ENCODE data around the gene HOXB3.

The HOXB3 gene

DNA sequence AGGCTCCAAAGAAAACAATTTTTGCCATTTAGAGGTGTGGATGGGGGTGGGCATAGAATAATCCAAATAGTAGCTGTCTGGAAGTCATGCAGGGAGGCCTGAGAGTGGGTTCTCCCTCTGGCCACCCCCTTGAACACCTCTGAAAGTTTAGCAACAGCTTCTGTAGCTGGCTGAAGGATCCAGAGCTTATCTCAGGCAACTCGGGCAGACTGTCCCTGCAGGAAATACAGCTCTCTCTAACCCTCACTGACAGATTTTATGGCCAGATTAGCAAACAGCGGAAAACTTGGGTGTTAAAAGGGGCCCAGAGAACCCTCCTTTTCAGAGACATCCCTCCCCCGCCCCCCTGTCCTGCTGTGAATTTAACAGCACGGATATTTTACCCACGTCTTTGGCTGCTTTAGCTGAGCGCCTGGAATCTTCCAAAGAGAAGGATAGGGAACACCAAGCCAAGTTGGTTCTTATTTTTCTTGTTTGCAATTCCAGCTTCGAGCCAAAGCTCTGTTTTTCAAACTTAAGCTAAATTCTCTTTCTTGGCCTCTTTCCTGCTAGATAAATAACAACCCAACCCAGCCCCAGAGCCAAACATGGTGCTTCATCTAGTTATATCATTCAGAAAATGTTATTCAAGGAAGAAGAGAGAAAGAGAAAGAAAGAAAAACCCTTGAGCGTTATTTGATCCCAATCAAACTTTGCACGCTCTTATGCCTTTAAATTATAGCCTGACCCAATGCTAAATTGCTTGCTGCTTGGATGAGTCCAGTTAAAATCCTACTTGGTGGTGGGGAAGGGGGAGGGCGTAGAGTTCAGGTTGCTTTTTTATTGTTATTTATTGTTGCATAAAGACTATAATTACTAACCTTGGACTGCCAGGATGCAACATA is 42.9 kb downstream of the HOXB3 start:
- Histone ChIP-seq H3K9ac (ENCODE audit: low read length) (peak overlapping the region; percentile 31), H3K27me3 (ENCODE audit: control insufficient read depth in 1 of 2, insufficient read depth in 2 of 2, low read length in 2 of 2) (no peaks in the 10 kb centered on the region), H3K9me3 (ENCODE audit: low read length) (no peaks in the 10 kb centered on the region), H3K27ac (ENCODE audit: low read depth, low read length) (peak overlapping the region; percentile 99), H3K36me3 (ENCODE audit: insufficient read depth, low read length) (peaks cover 7% of the 10 kb centered on the region), H3K4me3 (ENCODE audit: low read depth in 1 of 2, low read length in 2 of 2) (peak overlapping the region; percentile 6 to 49), H3K4me1 (ENCODE audit: insufficient read depth, low read length) (peaks cover 66% of the 10 kb centered on the region)

DNA sequence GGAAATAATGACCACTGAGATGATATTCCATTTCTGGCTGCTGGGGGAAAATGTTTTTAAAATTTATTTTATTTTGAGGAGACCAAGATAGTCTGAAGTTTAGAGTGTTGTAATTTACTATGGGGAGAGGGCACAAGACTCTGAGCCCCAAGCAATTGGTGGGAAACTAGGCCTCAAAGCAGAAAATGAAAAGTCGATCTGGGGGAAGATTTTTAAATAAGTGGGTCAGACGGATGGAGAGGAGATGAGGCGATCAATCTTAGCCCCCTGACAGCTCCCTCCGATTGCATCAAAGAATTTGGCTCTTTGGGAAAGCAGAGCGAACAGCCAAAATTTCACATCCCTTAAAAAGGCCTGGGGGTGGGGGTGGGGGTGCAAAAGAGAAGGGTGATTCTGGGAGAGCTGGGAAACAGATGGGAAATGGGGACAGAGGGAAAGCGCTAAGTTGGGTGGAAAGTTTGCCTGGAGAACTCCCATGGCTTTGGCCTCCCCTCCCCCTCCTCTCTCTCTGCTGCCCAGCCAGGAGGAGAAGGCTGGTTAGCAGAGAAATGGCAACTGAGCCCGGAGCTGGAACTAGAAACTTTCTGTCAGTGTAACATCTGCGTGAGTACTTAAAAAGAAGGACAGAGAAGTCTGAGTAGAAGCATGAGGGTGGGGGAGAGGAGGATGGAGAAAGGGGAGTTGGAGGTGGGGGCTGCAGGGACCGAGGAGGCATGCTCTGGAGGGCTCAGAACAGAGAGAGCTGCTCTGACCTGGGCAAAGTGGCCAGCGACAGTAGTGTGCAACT is 43.7 kb downstream of the HOXB3 start:
- H3K4me3 ChIP-seq (ENCODE audit: low read depth in 1 of 2, low read length in 2 of 2): peak overlapping the region in 1 of 2 donors; percentile 49
- peaks cover 58% of the 10 kb centered on the region for H3K4me1 ChIP-seq (ENCODE audit: insufficient read depth, low read length)
- peak overlapping the region; percentile 31 for H3K9ac ChIP-seq (ENCODE audit: low read length)
- peak overlapping the region; percentile 99 for H3K27ac ChIP-seq (ENCODE audit: low read depth, low read length)
- no peaks in the 10 kb centered on the region for H3K9me3 ChIP-seq (ENCODE audit: low read length)
- H3K36me3 ChIP-seq (ENCODE audit: insufficient read depth, low read length): peaks cover 7% of the 10 kb centered on the region
- no peaks in the 10 kb centered on the region for H3K27me3 ChIP-seq (ENCODE audit: control insufficient read depth in 1 of 2, insufficient read depth in 2 of 2, low read length in 2 of 2)

DNA sequence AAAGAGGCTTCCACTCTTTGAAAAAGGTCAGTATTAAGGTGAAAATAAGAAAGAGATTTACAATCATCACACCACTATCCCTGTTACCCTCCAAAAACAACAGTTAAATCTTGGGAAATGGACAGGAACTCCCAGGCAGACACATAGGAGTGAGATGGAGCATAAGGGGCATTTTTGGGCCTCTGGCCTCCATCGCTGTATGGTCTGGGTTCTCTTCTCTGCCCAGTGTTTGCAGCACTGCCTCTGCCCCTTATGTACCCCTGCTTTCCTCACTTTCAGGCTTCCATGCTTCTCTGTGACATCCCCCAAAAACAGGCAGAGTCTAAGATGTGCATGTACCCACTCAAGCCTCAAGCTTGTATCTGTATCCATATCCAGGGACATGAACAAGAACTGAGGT is 44.5 kb downstream of the HOXB3 start:
- Histone ChIP-seq H3K4me1 (ENCODE audit: insufficient read depth, low read length) (peaks cover 57% of the 10 kb centered on the region), H3K27ac (ENCODE audit: low read depth, low read length) (peak overlapping the region; percentile 99), H3K4me3 (ENCODE audit: low read depth in 1 of 2, low read length in 2 of 2) (peak overlapping the region in 1 of 2 donors; percentile 36)

GRCh38 chr17:48545022-48545375 is 45.0 kb downstream of the HOXB3 start, which contains the start of gene HOXB2:
Gene HOXB2, minus strand, starts transcription at chr17:48545109. Its CDS starts 198 bp downstream, at chr17:48544911.
- Histone ChIP-seq H3K4me3 (ENCODE audit: low read depth in 1 of 2, low read length in 2 of 2) (peak within 1 kb of the TSS; percentile 78 to 96), H3K27ac (ENCODE audit: low read depth, low read length) (peak within 1 kb of the TSS; percentile 99), H3K36me3 (ENCODE audit: insufficient read depth, low read length) (peaks cover 5% of the 10 kb centered on the region), H3K4me1 (ENCODE audit: insufficient read depth, low read length) (peaks cover 57% of the 10 kb centered on the region), H3K9me3 (ENCODE audit: low read length) (no peaks in the 10 kb centered on the region), H3K27me3 (ENCODE audit: control insufficient read depth in 1 of 2, insufficient read depth in 2 of 2, low read length in 2 of 2) (no peaks in the 10 kb centered on the region), H3K9ac (ENCODE audit: low read length) (peak within 1 kb of the TSS; percentile 99)

More for the DNA sequence above, 44.5 kb downstream of the HOXB3 start:
- H3K9me3 ChIP-seq (ENCODE audit: low read length): no peaks in the 10 kb centered on the region
- H3K36me3 ChIP-seq (ENCODE audit: insufficient read depth, low read length): peaks cover 7% of the 10 kb centered on the region
- H3K27me3 ChIP-seq (ENCODE audit: control insufficient read depth in 1 of 2, insufficient read depth in 2 of 2, low read length in 2 of 2): no peaks in the 10 kb centered on the region
- peak overlapping the region; percentile 62 for H3K9ac ChIP-seq (ENCODE audit: low read length)

DNA sequence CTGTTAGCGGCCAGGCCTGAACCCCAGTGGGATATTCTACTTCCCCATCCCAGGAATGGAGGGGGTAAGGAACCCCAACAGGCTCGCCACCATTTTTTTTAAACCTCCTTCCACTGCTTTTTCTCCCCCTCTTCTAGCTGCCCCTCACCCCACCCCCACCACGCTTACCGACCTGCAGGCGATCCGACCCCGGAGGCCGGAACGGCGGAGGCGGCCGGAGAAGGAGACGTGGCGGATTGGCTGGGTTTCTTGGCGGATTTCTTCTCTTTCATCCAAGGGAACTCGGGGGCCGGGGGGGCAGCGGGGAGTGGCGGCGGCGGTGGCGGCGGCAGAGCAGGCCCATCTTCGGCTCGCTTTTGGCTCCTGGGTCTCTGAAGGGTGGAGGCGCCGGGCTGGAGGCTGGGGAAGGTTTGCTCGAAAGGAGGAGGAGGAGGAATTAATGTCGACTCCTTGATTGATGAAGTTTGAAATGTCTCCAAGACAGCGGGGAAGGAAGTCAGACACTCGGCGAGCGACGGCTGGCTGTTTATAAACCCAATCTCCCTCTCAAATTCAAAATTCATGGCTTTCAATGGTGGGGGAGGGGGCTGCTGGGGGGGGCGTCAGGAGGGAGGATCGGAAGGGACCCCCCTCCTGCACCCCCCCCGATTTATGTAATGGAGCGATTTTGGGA is 45.6 kb downstream of the HOXB3 start:
- no peaks in the 10 kb centered on the region for H3K9me3 ChIP-seq (ENCODE audit: low read length)
- peak overlapping the region; percentile 99 for H3K9ac ChIP-seq (ENCODE audit: low read length)
- peak overlapping the region; percentile 78 to 96 for H3K4me3 ChIP-seq (ENCODE audit: low read depth in 1 of 2, low read length in 2 of 2)
- peaks cover 4% of the 10 kb centered on the region for H3K36me3 ChIP-seq (ENCODE audit: insufficient read depth, low read length)
- peaks cover 56% of the 10 kb centered on the region for H3K4me1 ChIP-seq (ENCODE audit: insufficient read depth, low read length)
- H3K27me3 ChIP-seq (ENCODE audit: control insufficient read depth in 1 of 2, insufficient read depth in 2 of 2, low read length in 2 of 2): no peaks in the 10 kb centered on the region
- H3K27ac ChIP-seq (ENCODE audit: low read depth, low read length): peak overlapping the region; percentile 99

DNA sequence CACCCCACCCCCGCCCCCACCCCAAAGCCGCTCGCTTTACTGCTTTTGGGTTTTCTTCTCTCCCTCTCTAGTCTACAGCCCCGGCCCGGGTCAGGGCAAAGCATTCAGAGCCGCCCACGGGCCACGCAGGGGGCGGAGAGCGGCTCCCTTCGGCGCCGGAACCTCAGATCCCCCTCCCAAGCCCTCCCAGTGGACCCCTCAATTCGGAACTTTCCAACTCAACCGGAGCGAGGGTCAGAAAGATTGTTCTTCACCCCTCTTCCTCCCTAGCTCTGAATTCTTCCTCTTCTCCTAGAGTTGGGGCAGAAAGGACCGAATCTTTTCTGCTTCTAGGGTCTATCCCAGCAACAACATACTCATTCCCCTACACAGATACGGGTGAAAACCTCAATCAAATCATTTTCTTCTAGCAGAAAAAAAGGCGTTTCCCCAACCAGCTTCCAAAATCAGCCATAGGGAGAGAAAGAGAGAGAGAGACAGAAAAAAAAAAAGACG is 46.1 kb downstream of the HOXB3 start:
- Histone ChIP-seq H3K36me3 (ENCODE audit: insufficient read depth, low read length) (peaks cover 4% of the 10 kb centered on the region), H3K27me3 (ENCODE audit: control insufficient read depth in 1 of 2, insufficient read depth in 2 of 2, low read length in 2 of 2) (no peaks in the 10 kb centered on the region), H3K4me1 (ENCODE audit: insufficient read depth, low read length) (peaks cover 50% of the 10 kb centered on the region), H3K9ac (ENCODE audit: low read length) (peak overlapping the region; percentile 99), H3K4me3 (ENCODE audit: low read depth in 1 of 2, low read length in 2 of 2) (peak overlapping the region; percentile 78 to 96), H3K9me3 (ENCODE audit: low read length) (no peaks in the 10 kb centered on the region), H3K27ac (ENCODE audit: low read depth, low read length) (peak overlapping the region; percentile 99)

DNA sequence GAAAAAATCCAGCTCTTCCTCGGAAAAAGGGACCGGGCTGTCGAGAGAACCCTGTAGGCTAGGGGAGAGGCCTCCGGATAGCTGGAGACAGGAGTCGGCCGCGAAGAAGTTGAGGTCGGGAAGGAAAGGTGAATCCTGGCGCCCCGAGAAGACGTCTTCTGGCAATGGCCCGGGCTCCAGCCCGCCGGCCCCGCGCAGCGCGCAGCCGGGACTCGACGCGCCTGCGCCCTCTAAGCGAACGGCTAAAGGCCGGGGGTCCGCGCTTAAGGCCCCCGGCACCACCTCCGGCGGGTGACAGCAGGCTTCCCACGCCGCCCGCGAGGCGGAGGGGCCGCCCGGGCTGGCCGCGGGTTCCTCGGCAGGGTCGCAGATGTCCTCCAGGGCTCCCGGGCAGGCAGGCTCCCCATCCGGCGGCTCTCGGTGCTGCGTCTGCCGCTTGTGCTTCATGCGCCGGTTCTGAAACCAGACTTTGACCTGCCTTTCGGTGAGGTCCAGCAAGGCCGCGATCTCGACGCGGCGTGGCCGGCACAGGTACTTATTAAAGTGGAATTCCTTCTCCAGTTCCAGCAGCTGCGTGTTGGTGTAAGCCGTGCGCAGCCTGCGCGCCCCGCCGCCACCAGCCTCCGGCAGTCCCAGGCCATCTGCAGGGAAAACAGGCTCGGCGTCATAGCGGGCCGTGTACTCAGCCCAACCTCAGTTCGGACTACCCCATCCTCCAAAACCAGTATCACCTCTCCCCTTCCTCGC is 46.8 kb downstream of the HOXB3 start:
- H3K9me3 ChIP-seq (ENCODE audit: low read length): no peaks in the 10 kb centered on the region
- H3K9ac ChIP-seq (ENCODE audit: low read length): peak overlapping the region; percentile 99
- peak overlapping the region; percentile 99 for H3K27ac ChIP-seq (ENCODE audit: low read depth, low read length)
- peaks cover 4% of the 10 kb centered on the region for H3K36me3 ChIP-seq (ENCODE audit: insufficient read depth, low read length)
- H3K4me1 ChIP-seq (ENCODE audit: insufficient read depth, low read length): peaks cover 44% of the 10 kb centered on the region
- H3K27me3 ChIP-seq (ENCODE audit: control insufficient read depth in 1 of 2, insufficient read depth in 2 of 2, low read length in 2 of 2): no peaks in the 10 kb centered on the region
- H3K4me3 ChIP-seq (ENCODE audit: low read depth in 1 of 2, low read length in 2 of 2): peak overlapping the region; percentile 78 to 96

GRCh38 chr17:48542698-48543106 is 47.3 kb downstream of the HOXB3 start:
- Histone ChIP-seq H3K4me3 (ENCODE audit: low read depth in 1 of 2, low read length in 2 of 2) (peak overlapping the region; percentile 78 to 96), H3K27ac (ENCODE audit: low read depth, low read length) (peak overlapping the region; percentile 99), H3K4me1 (ENCODE audit: insufficient read depth, low read length) (peaks cover 38% of the 10 kb centered on the region), H3K9me3 (ENCODE audit: low read length) (no peaks in the 10 kb centered on the region), H3K36me3 (ENCODE audit: insufficient read depth, low read length) (peaks cover 4% of the 10 kb centered on the region), H3K27me3 (ENCODE audit: control insufficient read depth in 1 of 2, insufficient read depth in 2 of 2, low read length in 2 of 2) (no peaks in the 10 kb centered on the region), H3K9ac (ENCODE audit: low read length) (peak overlapping the region; percentile 99)

DNA sequence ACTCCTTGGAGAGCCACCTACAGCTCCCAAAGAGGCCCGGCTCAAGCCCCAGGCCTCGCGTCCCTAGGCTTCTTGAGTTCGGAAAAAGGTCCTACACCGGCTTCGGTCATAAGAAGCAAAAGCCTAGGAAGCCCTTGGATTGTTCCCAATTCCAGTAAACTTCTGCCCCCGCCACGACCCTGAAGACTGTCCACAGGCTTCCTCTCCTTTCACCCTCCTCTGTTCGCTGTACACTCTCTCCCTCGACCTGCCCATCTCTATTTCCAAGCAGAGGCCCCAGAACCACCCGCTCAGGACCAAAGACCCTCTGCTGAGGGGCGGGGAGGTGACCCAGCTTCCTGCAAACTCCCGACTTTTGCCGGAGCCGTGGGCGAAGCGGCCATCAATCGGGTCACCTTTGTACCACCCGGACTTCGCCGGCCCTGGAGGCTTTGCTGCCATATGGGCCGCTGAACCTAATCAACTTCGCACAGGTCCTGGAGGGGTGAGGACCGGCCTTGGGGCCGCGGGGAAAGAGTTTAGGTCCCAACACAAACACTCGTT is 47.9 kb downstream of the HOXB3 start:
- Histone ChIP-seq H3K4me3 (ENCODE audit: low read depth in 1 of 2, low read length in 2 of 2) (peak overlapping the region; percentile 78 to 96), H3K27me3 (ENCODE audit: control insufficient read depth in 1 of 2, insufficient read depth in 2 of 2, low read length in 2 of 2) (no peaks in the 10 kb centered on the region), H3K4me1 (ENCODE audit: insufficient read depth, low read length) (peaks cover 33% of the 10 kb centered on the region)

DNA sequence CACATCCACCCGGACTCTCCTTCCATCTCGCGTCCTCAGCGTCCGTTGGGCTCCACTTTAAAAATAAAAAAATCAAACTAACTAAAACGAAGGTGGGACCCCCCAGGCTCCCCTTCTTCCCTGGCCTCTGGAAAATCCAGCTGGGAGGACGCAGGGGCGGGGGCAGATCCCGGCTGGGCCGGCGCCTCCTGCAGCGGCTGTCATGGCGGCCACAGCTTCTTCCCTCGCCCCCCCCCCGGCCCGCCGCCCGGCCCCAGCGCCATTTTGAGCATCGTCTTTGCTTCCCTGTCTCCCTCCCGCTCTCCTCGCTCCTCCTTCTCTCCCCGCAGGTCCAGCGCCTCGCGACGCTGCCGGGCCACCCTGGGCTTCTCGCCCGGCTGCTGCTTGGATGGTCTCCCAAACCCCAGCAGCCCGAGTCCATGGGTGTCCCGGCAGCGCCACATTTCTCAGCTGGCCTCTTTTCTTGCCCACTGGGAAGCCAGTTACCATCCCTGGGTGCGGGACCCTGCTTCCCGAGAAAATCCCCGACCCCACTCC is 48.4 kb downstream of the HOXB3 start:
- H3K4me1 ChIP-seq (ENCODE audit: insufficient read depth, low read length): peaks cover 28% of the 10 kb centered on the region
- peaks cover 4% of the 10 kb centered on the region for H3K36me3 ChIP-seq (ENCODE audit: insufficient read depth, low read length)
- peak overlapping the region; percentile 99 for H3K27ac ChIP-seq (ENCODE audit: low read depth, low read length)
- peak overlapping the region; percentile 99 for H3K9ac ChIP-seq (ENCODE audit: low read length)
- H3K4me3 ChIP-seq (ENCODE audit: low read depth in 1 of 2, low read length in 2 of 2): peak overlapping the region; percentile 78 to 96
- no peaks in the 10 kb centered on the region for H3K9me3 ChIP-seq (ENCODE audit: low read length)
- no peaks in the 10 kb centered on the region for H3K27me3 ChIP-seq (ENCODE audit: control insufficient read depth in 1 of 2, insufficient read depth in 2 of 2, low read length in 2 of 2)

More for the DNA sequence above, 47.9 kb downstream of the HOXB3 start:
- Histone ChIP-seq H3K9me3 (ENCODE audit: low read length) (no peaks in the 10 kb centered on the region), H3K36me3 (ENCODE audit: insufficient read depth, low read length) (peaks cover 4% of the 10 kb centered on the region), H3K9ac (ENCODE audit: low read length) (peak overlapping the region; percentile 99), H3K27ac (ENCODE audit: low read depth, low read length) (peak overlapping the region; percentile 99)

All from muscle layer of colon (tissue), 2 donors.